Measurements from ENCODE around the gene PMM1. TPM values are rescaled to one million over a fixed set of nuclear protein-coding genes. Genes with fewer than 3 reads are reported as not detected.

PMM1 gene
- total RNA-seq, 1 donor from 2014 or later = 12.5 TPM

GRCh38 chr22:41613456-41613855 is 23.8 kb upstream of the PMM1 start:
- H3K4me1 ChIP-seq = no peaks in the 10 kb centered on the region
- no peaks in the 10 kb centered on the region for H3K27me3 ChIP-seq
- DNase-seq (ENCODE audit: low spot score in 2 of 2) = no peak
- intact Hi-C loops (cut with DNase I) = no loop called here
- H3K36me3 ChIP-seq = no peaks in the 10 kb centered on the region
- no peak overlapping the region for H3K27ac ChIP-seq
- H3K9me3 ChIP-seq = no peaks in the 10 kb centered on the region
- no peak overlapping the region for H3K4me3 ChIP-seq
- TF ChIP-seq, protein P1, sequence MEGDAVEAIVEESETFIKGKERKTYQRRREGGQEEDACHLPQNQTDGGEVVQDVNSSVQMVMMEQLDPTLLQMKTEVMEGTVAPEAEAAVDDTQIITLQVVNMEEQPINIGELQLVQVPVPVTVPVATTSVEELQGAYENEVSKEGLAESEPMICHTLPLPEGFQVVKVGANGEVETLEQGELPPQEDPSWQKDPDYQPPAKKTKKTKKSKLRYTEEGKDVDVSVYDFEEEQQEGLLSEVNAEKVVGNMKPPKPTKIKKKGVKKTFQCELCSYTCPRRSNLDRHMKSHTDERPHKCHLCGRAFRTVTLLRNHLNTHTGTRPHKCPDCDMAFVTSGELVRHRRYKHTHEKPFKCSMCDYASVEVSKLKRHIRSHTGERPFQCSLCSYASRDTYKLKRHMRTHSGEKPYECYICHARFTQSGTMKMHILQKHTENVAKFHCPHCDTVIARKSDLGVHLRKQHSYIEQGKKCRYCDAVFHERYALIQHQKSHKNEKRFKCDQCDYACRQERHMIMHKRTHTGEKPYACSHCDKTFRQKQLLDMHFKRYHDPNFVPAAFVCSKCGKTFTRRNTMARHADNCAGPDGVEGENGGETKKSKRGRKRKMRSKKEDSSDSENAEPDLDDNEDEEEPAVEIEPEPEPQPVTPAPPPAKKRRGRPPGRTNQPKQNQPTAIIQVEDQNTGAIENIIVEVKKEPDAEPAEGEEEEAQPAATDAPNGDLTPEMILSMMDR (IDR thresholded peaks at IDR 0.05) = no peak

DNA sequence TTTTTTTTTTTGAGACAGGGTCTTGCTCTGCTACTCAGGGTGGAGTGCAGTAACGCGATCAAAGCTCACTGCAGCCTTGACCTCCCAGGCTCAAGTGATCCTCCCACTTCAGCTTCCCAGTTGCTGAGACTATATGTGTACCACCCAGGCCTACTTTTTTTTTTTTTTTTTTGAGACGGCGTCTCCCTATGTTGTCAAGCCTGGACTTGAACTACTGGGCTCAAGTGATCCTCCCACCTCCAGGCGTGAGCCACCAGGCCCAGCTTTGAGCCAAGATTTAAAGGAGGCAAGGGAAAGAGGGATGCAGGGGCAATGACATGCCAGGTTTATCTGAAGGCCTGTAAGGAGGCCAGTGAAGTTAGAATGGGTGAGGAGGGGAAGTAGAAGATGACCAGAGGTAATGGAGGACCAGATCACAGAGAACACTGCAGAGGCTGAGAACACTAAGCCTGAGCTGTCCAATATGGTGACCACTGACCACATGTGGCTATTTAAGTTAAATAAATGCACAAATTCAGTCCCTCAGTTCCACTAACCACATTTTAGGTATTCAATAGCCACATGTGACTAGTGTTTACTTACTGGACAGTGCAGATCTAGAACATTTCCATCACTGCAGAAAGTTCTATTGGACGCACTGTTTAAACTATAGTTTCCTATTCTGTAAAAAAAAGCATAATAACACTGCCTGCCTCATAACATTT is 23.1 kb upstream of the PMM1 start:
- no peak overlapping the region for H3K4me3 ChIP-seq
- intact Hi-C loops (cut with DNase I) = no loop called here
- H3K9me3 ChIP-seq = no peaks in the 10 kb centered on the region
- TF ChIP-seq, protein P1 (IDR thresholded peaks at IDR 0.05) = no peak
- no peaks in the 10 kb centered on the region for H3K4me1 ChIP-seq
- H3K27ac ChIP-seq = no peak overlapping the region
- no peaks in the 10 kb centered on the region for H3K27me3 ChIP-seq
- DNase-seq (ENCODE audit: low spot score in 2 of 2) = no peak
- H3K36me3 ChIP-seq = no peaks in the 10 kb centered on the region

DNA sequence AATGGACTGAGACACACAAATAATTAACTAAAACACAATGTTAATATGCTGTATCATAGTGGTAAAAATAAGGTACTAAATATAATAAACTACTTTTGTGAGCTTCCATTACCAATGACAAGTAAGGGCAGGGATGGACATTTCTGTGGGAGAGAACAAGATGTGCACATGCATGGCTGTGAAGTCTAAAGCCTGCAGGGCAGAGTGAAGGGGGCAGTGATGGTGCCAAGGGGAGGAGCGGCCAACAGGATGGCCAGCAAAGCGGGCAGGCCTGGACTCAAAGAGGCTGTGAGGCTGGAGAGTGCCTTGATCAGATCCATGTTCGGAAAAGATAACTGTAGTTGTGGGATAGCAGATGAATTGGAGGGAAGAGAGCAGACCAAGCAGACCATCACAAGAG is 18.7 kb upstream of the PMM1 start:
- no peaks in the 10 kb centered on the region for H3K4me1 ChIP-seq
- H3K27ac ChIP-seq = no peak overlapping the region
- H3K9me3 ChIP-seq = no peaks in the 10 kb centered on the region
- no peaks in the 10 kb centered on the region for H3K27me3 ChIP-seq
- peaks cover 3 to 28% of the 10 kb centered on the region in 2 donors for H3K36me3 ChIP-seq
- no peak for DNase-seq (ENCODE audit: low spot score in 2 of 2)
- intact Hi-C loops (cut with DNase I) = no loop called here
- TF ChIP-seq, protein P1 (IDR thresholded peaks at IDR 0.05) = no peak
- no peak overlapping the region for H3K4me3 ChIP-seq

GRCh38 chr22:41603873-41604332 is 14.3 kb upstream of the PMM1 start:
- no peak overlapping the region for H3K4me3 ChIP-seq
- no peaks in the 10 kb centered on the region for H3K27me3 ChIP-seq
- no peak for DNase-seq (ENCODE audit: low spot score in 2 of 2)
- intact Hi-C loops (cut with DNase I) = no loop called here
- no peaks in the 10 kb centered on the region for H3K4me1 ChIP-seq
- no peak overlapping the region for H3K27ac ChIP-seq
- peaks cover 22 to 55% of the 10 kb centered on the region in 2 donors for H3K36me3 ChIP-seq
- no peaks in the 10 kb centered on the region for H3K9me3 ChIP-seq
- TF ChIP-seq, protein P1 (IDR thresholded peaks at IDR 0.05) = no peak

DNA sequence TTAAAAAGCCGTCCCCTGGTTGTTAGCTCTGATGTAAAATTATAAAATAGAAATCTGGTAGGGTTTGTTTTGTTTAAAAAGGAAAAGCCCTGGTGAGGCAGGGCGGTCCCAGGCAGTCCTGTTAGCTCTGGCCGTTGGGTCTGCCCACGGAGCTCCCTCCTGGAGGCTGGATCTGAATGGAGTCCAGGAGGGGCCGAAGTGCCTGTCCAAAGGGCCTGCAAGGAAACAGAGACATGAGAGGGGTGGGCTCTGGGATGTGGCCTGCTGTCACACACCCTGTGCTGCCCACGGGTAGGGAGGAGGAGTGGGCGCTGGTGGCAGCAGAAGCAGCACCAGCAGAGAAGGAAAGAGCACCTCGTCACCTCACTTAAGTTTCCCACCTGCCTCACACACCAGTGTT is 11.3 kb upstream of the PMM1 start:
- H3K27me3 ChIP-seq = no peaks in the 10 kb centered on the region
- H3K4me1 ChIP-seq = peaks cover 0 to 5% of the 10 kb centered on the region in 2 donors
- TF ChIP-seq, protein P1 (IDR thresholded peaks at IDR 0.05) = no peak
- H3K4me3 ChIP-seq = no peak overlapping the region
- H3K9me3 ChIP-seq = no peaks in the 10 kb centered on the region
- DNase-seq (ENCODE audit: low spot score in 2 of 2) = no peak
- H3K27ac ChIP-seq = no peak overlapping the region
- H3K36me3 ChIP-seq = peaks cover 22 to 46% of the 10 kb centered on the region in 2 donors
- intact Hi-C loops (cut with DNase I) = no loop called here
